B cell (primary cell): Measurements from ENCODE around the gene FCER1G. TPM values are rescaled to one million over a fixed set of nuclear protein-coding genes. Genes with fewer than 3 reads are reported as not detected.

Experiments used
- ATAC-seq: fragments of 200-7000 bp; cut with Tn5 transposase; one replicate; pipeline ENCODE4 v1.10.0; 2021; ENCODE audit warnings: low read depth, mild to moderate bottlenecking, moderate number of reproducible peaks, moderate library complexity
- CTCF ChIA-PET: fragments of 350-600 bp; sonication (Branson Sonifier 250); formaldehyde crosslinking; loops from one replicate; lab custom pipeline; 2021; ENCODE audit warnings: antibody characterized with exemption, inconsistent platforms; lab: Charles Lee
- POLR2A ChIA-PET: fragments of 350-600 bp; sonication (Branson Sonifier 250); formaldehyde crosslinking; loops from one replicate; lab custom pipeline; 2021; ENCODE audit warnings: antibody characterized with exemption; lab: Charles Lee
- DNase-seq: peaks from one replicate; pipeline ENCODE4 v3.0.0; 2013
- H2AFZ ChIP-seq: 2 replicates; pipeline ENCODE4 v1.6.1; 2012; ENCODE audit warnings: mild to moderate bottlenecking, low read depth, low read length; ENCODE audit not compliant: insufficient read depth, poor library complexity, severe bottlenecking
- H3K27ac ChIP-seq, 2 donors: 1 replicate in 1 of 2; 2 replicates in 1 of 2; pipeline ENCODE4 v1.5.1; 2012 to 2013; ENCODE audit warnings: low read length in 2 of 2, mild to moderate bottlenecking in 2 of 2, moderate library complexity in 1 of 2
- H3K27me3 ChIP-seq, 4 experiments: fragments of 200-600 bp in 1 of 4; sonication (generic) in 1 of 4; replicated peaks in 1 of 4; 1 replicate in 2 of 4; 2 replicates in 2 of 4; pipeline versions ENCODE4 v1.6.1 to v1.7.0; 2013 to 2016; ENCODE audit warnings: low read length in 3 of 4, mild to moderate bottlenecking in 2 of 4, mixed read lengths in 1 of 4, moderate library complexity in 1 of 4; ENCODE audit not compliant: insufficient read depth in 4 of 4, control insufficient read depth in 3 of 4; ENCODE audit errors: control extremely low read depth in 1 of 4
- H3K36me3 ChIP-seq, 2 experiments: replicated peaks in 1 of 2; 1 replicate in 1 of 2; 2 replicates in 1 of 2; pipeline versions ENCODE4 v1.6.1 to v1.7.1; 2013; ENCODE audit warnings: low read length in 1 of 2; ENCODE audit not compliant: insufficient read depth in 2 of 2, control insufficient read depth in 1 of 2; ENCODE audit errors: control extremely low read depth in 1 of 2, extremely low read depth in 1 of 2
- H3K4me1 ChIP-seq, 2 donors: fragments of 200-600 bp in 1 of 2; sonication (generic) in 1 of 2; 1 replicate in 1 of 2; 2 replicates in 1 of 2; pipeline versions ENCODE4 v1.5.1 to v1.6.1; 2013 to 2017; ENCODE audit warnings: low read length in 2 of 2; ENCODE audit not compliant: control insufficient read depth in 2 of 2, insufficient read depth in 2 of 2
- H3K4me2 ChIP-seq: replicated peaks from 2 replicates; pipeline ENCODE3; 2012; ENCODE audit warnings: mild to moderate bottlenecking, low read depth, low read length; ENCODE audit not compliant: poor library complexity, severe bottlenecking
- H3K4me3 ChIP-seq, 5 experiments: fragments of 200-600 bp in 1 of 5; sonication (generic) in 1 of 5; 1 replicate in 3 of 5; 2 replicates in 2 of 5; pipeline versions ENCODE4 v1.5.1 to v1.7.0; 2011 to 2016; ENCODE audit warnings: low read length in 4 of 5, mild to moderate bottlenecking in 4 of 5, low read depth in 2 of 5, control low read depth in 1 of 5, moderate library complexity in 1 of 5; ENCODE audit not compliant: insufficient read depth in 1 of 5; ENCODE audit errors: control extremely low read depth in 1 of 5, extremely low read depth in 1 of 5
- H3K79me2 ChIP-seq: fragments of 200-600 bp; sonication (generic); one replicate; pipeline ENCODE4 v1.6.0; 2016; ENCODE audit warnings: low read length; ENCODE audit not compliant: control insufficient read depth, insufficient read depth
- H3K9ac ChIP-seq: fragments of 200-600 bp; sonication (generic); 2 replicates; pipeline ENCODE4 v1.6.1; 2017; ENCODE audit warnings: mild to moderate bottlenecking, low read length, moderate library complexity
- H3K9me3 ChIP-seq, 3 donors: one replicate each; pipeline versions ENCODE4 v1.6.1 to v1.7.1; 2013; ENCODE audit warnings: low read length in 2 of 3; ENCODE audit not compliant: control insufficient read depth in 2 of 3, insufficient read depth in 1 of 3; ENCODE audit errors: control extremely low read depth in 1 of 3
- H4K20me1 ChIP-seq: 2 replicates; pipeline ENCODE4 v1.6.0; 2012; ENCODE audit warnings: mild to moderate bottlenecking, low read length; ENCODE audit not compliant: insufficient read depth, control insufficient read depth, poor library complexity, severe bottlenecking
- H3K27ac Mint-ChIP-seq: one replicate; pipeline ENCODE4 v1.8.0; 2021; ENCODE audit warnings: mixed read lengths
- H3K27me3 Mint-ChIP-seq: one replicate; pipeline ENCODE4 v1.8.0; 2021; ENCODE audit warnings: mixed read lengths
- H3K4me1 Mint-ChIP-seq: one replicate; pipeline ENCODE4 v1.8.0; 2021; ENCODE audit warnings: mixed read lengths
- H3K4me3 Mint-ChIP-seq: one replicate; pipeline ENCODE4 v1.8.0; 2021; ENCODE audit warnings: mixed read lengths
- H3K9me3 Mint-ChIP-seq: one replicate; pipeline ENCODE4 v1.8.0; 2022; ENCODE audit warnings: mixed read lengths; ENCODE audit not compliant: insufficient read depth
- CTCF ChIP-seq: fragments of 200-600 bp; IDR thresholded peaks from one replicate; pipeline ENCODE4 v1.8.0; 2022; ENCODE audit warnings: antibody characterized with exemption, mild to moderate bottlenecking
- EZH2 ChIP-seq: IDR thresholded peaks from 2 replicates; pipeline ENCODE4 v1.6.1; 2012; ENCODE audit warnings: borderline replicate concordance, low read depth, mild to moderate bottlenecking, moderate library complexity, low read length; ENCODE audit not compliant: insufficient read depth, poor library complexity, severe bottlenecking
- WGBS: methylation state at CpG from one replicate; pipeline ENCODE4 v1.1.5; 2013; ENCODE audit warnings: missing lambda C conversion rate; ENCODE audit not compliant: insufficient coverage; 5-methylcytosine and 5-hydroxymethylcytosine counted together
- intact Hi-C: fragments of 100-400 bp; cut with micrococcal nuclease; formaldehyde crosslinking; loops from one replicate; pipeline ENCODE4 v1.10.0; 2022
- polyA plus RNA-seq: library from polyadenylated mRNA; depleted of rRNA; stranded (reverse); fragments of >200 nt; gene quantifications from 2 replicates; pipeline ENCODE4 v1.2.3, GENCODE V29; 2012
- total RNA-seq, 2 donors: library from RNA; stranded (reverse); fragments of 120-200 nt in 1 of 2; gene quantifications; 1 replicate in 1 of 2; 2 replicates in 1 of 2; pipeline versions ENCODE4 v1.2.3 to v1.2.4, GENCODE V29; 2013 to 2022

Gene FCER1G
- total and polyA plus RNA-seq, 2 donors (not counting 1 experiment from before 2014, with no cell fraction given): 0.76 to 13.6 TPM

DNA sequence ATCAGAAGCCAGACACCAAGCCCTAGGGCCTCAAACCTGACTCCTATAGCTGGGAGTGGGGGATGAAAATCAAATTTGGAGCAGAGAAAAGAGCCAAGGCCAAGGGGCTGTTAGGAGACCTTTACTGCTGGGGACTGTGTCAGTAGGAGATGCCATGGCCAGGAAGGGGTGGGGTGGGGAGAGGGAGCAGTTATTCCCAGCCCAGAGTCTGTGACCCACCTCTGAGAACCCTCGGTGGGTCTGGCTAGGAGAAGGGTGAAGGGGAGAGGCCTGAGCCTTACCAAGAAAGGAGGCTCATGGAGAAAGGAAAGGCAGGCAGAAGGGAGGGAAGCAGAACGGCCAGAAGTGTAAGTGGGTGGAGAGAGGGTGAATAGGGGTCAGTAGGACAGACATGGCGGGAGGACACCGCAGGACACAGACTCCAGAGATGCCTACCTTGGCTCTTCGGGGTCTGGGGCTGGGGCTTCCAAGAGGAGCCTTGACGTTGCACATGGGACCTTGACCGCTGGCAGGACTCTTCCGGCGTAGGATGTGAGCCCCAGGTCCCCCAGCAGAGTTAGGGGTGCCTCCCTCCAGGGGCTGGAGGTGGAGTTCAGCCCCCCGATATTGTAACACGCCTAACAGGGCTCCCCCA lies 17.4 kb upstream of the FCER1G start:
- no peaks in the 10 kb centered on the region for H3K36me3 ChIP-seq
- H3K9ac ChIP-seq: no peak overlapping the region
- H3K27ac ChIP-seq: no peak overlapping the region
- POLR2A ChIA-PET: no interaction called here
- 96% methylated on average over 11 of the region's 11 CpGs for WGBS
- H3K4me1 ChIP-seq: peaks cover 40 to 57% of the 10 kb centered on the region in 2 donors
- no peak for TF ChIP-seq EZH2
- TF ChIP-seq CTCF: no peak
- H3K9me3 Mint-ChIP-seq: no peaks in the 10 kb centered on the region
- peaks cover 50% of the 10 kb centered on the region for H3K4me1 Mint-ChIP-seq
- no peak overlapping the region for H3K27ac Mint-ChIP-seq
- intact Hi-C loops: no loop called here
- no peaks in the 10 kb centered on the region for H3K9me3 ChIP-seq
- ATAC-seq (no peak), DNase-seq (no peak)
- H3K27me3 Mint-ChIP-seq: no peaks in the 10 kb centered on the region
- no peak overlapping the region for H3K4me3 ChIP-seq
- CTCF ChIA-PET: no interaction called here
- no peaks in the 10 kb centered on the region for H3K27me3 ChIP-seq
- no peaks in the 10 kb centered on the region for H4K20me1 ChIP-seq
- H3K79me2 ChIP-seq: peaks cover 23% of the 10 kb centered on the region
- no peak overlapping the region for H3K4me2 ChIP-seq
- no peak overlapping the region for H2AFZ ChIP-seq
- H3K4me3 Mint-ChIP-seq: no peak overlapping the region

DNA sequence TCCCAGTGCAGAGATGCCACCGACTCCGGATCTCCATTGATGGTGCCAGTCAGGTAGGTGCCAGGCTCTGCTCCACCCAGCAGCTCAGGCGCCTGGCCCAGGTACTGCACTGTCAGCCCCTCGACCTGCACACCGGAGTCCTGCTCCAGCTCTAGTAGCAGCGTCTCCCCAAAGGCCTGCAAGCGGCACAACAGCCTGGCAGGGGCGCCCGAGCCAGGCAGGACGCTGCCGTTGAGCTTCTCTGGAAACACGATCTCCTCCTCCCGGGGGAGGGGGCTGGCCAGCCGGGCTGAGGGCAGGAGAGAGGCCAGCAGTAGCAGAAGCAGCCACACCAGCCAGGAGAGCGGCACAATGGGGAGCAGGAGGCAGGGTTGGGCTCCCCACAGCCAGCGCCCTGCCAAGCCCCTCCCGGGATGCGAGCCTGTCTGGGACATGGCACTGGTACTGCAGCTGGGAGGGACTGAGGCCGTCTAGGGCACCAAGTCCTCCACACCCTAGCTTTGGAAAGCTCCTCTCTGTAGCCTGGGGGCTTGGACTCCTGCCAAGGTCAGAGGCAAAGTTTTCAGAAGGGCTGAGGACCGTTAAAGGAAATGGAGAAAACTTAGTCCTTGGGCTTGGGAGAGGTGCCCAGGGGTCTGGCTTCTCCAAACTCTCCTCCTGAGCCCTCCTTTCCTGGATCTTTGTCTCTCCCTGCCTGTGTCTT lies 16.8 kb upstream of the FCER1G start:
- Histone ChIP-seq H3K4me2 (no peak overlapping the region), H4K20me1 (no peaks in the 10 kb centered on the region), H3K4me3 (no peak overlapping the region), H3K36me3 (no peaks in the 10 kb centered on the region), H3K9ac (no peak overlapping the region), H3K27ac (no peak overlapping the region), H3K79me2 (peaks cover 26% of the 10 kb centered on the region), H3K9me3 (no peaks in the 10 kb centered on the region), H3K27me3 (no peaks in the 10 kb centered on the region), H3K4me1 (peaks cover 40 to 57% of the 10 kb centered on the region in 2 donors), H2AFZ (no peak overlapping the region)
- ATAC-seq: no peak
- ChIA-PET CTCF (interaction anchor here (0.9 kb wide), 1 partner anchor 12 kb away, joined by 3 read pairs; no protein-coding TSS in a partner anchor), POLR2A (no interaction called here)
- Mint-ChIP-seq H3K27me3 (no peaks in the 10 kb centered on the region), H3K4me3 (no peak overlapping the region), H3K9me3 (no peaks in the 10 kb centered on the region), H3K4me1 (peaks cover 46% of the 10 kb centered on the region), H3K27ac (no peak overlapping the region)
- TF ChIP-seq CTCF (no peak), EZH2 (no peak)
- WGBS: 86% methylated on average over 19 of the region's 20 CpGs
- intact Hi-C loops: no loop called here
- DNase-seq: no peak
